AG04449 (cell line): ENCODE data around the gene ISOC2.
A peak's percentile ranks its signal among the peaks of the same experiment; 100 is the strongest.

Experiments used
- CTCF ChIA-PET: fragments of 350-600 bp; formaldehyde crosslinking; extraction: SDS; loops from one replicate; lab custom pipeline; 2021; ENCODE audit warnings: antibody characterized with exemption; lab: Yijun Ruan, JAX
- POLR2A ChIA-PET: fragments of 400-600, 350-600 bp; formaldehyde crosslinking; extraction: SDS; loops from one replicate; lab custom pipeline; 2020; ENCODE audit warnings: antibody characterized with exemption, inconsistent platforms; lab: Yijun Ruan, JAX
- DNase-seq: peaks from one replicate; pipeline ENCODE4 v3.0.0-alpha.2; 2010; ENCODE audit warnings: low read depth, low spot score
- H3K4me3 ChIP-seq: 2 replicates; pipeline ENCODE4 v1.5.1; 2011; ENCODE audit warnings: low read depth, mild to moderate bottlenecking, control low read depth, low read length
- TF ChIP-seq, protein P1 (sequence below): IDR thresholded peaks from one replicate; pipeline ENCODE4 v1.5.1; 2011; ENCODE audit warnings: mild to moderate bottlenecking, moderate library complexity, low read length, control low read depth, inconsistent platforms; ENCODE audit not compliant: insufficient read depth; ENCODE audit errors: missing control alignments

ISOC2 gene

DNA sequence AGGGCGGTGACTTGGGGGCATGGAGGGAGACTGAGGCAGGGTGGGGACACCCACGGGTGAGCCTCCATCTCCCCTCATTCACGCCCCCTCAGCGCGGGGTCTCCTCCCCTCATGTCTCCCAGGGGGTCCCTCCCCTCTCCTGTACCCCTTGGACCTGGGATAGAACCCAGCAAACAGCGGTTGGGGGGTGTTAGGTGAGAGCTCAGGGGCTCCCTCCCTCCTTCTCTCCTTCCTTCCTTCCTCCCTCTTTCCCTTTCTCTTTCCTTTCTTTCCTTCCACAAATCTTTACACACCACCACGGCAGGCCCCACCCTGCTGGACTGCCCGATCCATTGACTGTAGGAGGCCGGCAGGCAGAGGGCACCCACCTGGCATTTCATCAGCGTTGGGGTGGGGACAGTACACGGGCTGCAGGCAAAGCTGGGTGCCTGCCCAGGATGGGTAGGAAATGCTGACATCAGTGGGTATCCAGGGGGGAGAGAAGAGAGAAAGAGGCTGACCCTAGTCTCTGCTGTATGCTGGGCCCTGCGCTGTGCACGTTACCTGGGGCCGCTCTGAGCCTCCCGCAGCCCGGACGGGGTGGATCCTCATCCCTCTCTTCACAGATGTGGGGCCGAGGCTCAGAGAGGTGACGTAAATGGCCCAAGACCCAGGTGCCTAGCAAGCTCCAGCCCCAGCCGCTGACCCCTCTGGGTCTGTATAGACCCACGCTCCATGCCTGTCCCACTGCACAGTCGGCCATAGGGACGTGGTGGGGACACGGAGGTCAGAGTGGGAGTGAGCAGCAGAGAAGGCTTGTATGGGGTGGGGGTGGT, 30.3 kb upstream of the ISOC2 start:
- DNase-seq, result no peak
- no peak overlapping the region for H3K4me3 ChIP-seq
- TF ChIP-seq, protein P1, sequence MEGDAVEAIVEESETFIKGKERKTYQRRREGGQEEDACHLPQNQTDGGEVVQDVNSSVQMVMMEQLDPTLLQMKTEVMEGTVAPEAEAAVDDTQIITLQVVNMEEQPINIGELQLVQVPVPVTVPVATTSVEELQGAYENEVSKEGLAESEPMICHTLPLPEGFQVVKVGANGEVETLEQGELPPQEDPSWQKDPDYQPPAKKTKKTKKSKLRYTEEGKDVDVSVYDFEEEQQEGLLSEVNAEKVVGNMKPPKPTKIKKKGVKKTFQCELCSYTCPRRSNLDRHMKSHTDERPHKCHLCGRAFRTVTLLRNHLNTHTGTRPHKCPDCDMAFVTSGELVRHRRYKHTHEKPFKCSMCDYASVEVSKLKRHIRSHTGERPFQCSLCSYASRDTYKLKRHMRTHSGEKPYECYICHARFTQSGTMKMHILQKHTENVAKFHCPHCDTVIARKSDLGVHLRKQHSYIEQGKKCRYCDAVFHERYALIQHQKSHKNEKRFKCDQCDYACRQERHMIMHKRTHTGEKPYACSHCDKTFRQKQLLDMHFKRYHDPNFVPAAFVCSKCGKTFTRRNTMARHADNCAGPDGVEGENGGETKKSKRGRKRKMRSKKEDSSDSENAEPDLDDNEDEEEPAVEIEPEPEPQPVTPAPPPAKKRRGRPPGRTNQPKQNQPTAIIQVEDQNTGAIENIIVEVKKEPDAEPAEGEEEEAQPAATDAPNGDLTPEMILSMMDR, result no peak
- CTCF ChIA-PET, result interaction anchor here (0.8 to 17.6 kb wide), 7 partner anchors 10 to 189 kb away, joined by 3 to 173 read pairs (median 4); partner anchors contain the start of gene ZNF865
- POLR2A ChIA-PET, result no interaction called here

DNA sequence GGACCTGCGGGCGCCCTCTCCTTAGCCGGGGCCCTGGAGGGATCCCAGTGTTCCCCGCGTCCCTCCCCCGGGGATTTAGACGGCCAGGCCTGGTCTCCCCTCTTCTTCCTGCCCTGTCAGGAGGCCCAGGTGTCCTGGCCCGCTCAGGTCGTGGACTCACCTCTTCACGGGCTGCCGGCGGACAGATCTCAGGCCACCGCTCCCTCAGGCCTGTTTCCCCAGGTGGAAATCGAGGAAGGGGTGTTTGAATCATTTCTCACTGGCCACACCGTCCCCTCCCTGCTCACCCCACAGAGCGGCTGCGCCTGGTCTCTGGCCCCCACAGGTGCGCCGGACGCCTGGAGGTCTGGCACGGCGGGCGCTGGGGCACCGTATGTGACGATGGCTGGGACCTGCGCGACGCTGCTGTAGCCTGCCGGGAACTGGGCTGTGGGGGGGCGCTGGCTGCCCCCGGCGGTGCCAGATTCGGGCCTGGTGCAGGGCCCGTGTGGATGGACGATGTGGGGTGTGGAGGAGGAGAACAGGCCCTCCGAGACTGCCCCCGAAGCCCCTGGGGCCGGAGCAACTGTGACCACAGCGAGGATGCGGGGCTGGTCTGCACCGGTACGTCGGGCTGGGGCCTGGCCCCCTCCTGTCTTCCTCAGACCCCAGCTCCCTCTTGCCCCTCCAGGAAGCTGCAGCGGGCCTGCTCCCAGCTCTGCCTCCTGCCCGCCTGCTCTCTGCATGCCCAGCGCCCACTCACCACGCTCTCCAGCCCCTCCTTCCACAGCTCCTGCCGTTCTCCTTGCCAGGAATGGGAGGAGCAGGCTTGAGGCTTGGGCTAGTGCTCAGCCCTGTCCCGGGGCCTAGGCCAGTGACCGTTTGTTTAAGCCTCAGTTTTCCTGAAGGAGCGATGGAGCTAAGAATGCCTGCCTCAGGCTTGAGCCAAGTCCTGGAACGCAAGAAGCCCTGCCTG, 29.3 kb upstream of the ISOC2 start:
- TF ChIP-seq, protein P1, result no peak
- POLR2A ChIA-PET, result no interaction called here

DNA sequence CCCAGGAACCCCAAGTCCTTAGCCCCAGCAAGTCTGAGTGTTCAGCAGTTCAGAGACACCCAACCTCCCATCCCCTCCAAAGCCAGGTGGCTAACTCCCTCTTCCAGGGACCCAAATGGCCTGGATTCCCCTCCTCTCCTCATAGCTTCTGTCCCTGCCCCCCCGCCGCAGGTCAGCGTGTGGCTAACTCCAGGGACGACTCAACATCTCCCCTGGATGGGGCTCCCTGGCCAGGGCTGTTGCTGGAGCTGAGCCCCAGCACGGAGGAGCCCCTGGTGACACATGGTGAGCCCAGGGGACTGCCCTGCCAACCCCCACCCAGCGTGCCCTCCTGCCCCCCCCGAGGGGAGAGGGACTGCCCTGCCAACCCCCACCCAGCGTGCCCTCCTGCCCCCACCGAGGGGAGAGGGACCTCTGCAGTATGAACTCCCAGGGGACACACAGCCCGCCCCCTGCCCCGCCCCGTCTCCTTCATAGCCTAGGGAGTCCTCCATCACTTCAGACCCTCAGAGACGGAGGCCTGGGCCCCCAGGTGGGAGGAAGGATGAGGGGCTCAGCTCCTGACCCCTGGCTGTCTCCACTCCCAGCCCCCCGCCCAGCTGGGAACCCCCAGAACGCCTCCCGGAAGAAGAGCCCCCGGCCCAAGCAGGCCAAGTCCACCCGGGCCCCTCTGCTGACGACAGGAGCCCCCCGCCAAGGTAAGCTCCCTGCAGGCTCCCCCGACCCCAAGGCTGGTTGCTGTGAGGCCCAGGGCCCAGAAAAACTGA, 28.5 kb upstream of the ISOC2 start:
- ChIA-PET CTCF (interaction anchor here (1.0 to 17.6 kb wide), 7 partner anchors 11 to 372 kb away, joined by 3 to 173 read pairs (median 4); partner anchors contain the start of gene ZNF865), POLR2A (interaction anchor here (0.8 kb wide), 1 partner anchor 14 kb away, joined by 4 read pairs; no protein-coding TSS in a partner anchor)
- TF ChIP-seq, protein P1, result no peak
- DNase-seq, result no peak
- peak overlapping the region; percentile 59 for H3K4me3 ChIP-seq

More for the DNA sequence above, 29.3 kb upstream of the ISOC2 start:
- CTCF ChIA-PET, result interaction anchor here (0.8 to 17.6 kb wide), 8 partner anchors 12 to 350 kb away, joined by 3 to 173 read pairs (median 4); partner anchors contain the start of gene ZNF865
- no peak overlapping the region for H3K4me3 ChIP-seq
- DNase-seq, result no peak

DNA sequence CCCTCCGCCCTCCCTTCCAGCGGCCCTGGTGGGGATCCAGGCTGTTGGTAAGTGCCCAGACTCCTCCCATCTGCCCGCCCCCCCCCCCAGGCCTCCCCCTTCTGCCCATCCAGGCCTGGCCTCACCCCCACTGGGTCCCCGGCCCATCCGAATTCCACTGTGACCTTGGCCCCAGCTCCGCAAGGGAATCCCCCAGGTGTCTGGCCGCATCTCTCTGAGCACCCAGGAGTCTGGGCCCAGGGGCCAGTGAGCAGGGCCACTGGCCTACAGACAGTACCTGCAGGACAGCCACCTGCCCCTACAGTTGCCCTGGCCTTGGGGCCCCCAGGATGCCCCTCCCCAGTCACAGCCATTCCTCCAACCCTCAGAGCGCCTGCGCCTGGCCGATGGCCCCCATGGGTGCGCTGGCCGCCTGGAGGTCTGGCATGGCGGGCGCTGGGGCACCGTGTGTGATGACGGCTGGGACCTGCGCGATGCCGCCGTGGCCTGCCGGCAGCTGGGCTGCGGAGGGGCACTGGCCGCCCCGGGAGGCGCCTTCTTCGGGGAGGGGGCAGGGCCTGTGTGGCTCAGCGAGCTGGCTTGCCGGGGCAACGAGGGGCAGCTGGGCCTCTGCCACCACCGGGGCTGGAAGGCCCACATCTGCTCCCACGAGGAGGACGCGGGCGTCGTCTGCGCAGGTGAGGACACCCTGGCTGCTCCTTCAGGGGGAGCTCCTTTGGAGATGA, 27.7 kb upstream of the ISOC2 start:
- TF ChIP-seq, protein P1, result no peak
- no peak for DNase-seq
- ChIA-PET CTCF (interaction anchor here (1.0 to 17.6 kb wide), 6 partner anchors 15 to 371 kb away, joined by 3 to 173 read pairs (median 4); partner anchors contain the start of gene ZNF865), POLR2A (interaction anchor here (0.5 to 5.2 kb wide), 4 partner anchors 12 to 209 kb away, joined by 3 to 44 read pairs (median 4); partner anchors contain the start of genes HSPBP1 and ZNF628)
- H3K4me3 ChIP-seq, result peak overlapping the region; percentile 59
